ENCODE measurements around the gene RFX2.

RFX2 gene

GRCh38 chr19:6039566-6040225 lies 70.6 kb downstream of the RFX2 start:
- no peak for TF ChIP-seq CTCF (IDR thresholded peaks at IDR 0.05; ENCODE audit: low read length, missing control alignments)
- DNase-seq (ENCODE audit: low read depth) = no peak
- H3K4me3 ChIP-seq (replicated peaks; ENCODE audit: low read depth, low read length) = no peak overlapping the region

DNA sequence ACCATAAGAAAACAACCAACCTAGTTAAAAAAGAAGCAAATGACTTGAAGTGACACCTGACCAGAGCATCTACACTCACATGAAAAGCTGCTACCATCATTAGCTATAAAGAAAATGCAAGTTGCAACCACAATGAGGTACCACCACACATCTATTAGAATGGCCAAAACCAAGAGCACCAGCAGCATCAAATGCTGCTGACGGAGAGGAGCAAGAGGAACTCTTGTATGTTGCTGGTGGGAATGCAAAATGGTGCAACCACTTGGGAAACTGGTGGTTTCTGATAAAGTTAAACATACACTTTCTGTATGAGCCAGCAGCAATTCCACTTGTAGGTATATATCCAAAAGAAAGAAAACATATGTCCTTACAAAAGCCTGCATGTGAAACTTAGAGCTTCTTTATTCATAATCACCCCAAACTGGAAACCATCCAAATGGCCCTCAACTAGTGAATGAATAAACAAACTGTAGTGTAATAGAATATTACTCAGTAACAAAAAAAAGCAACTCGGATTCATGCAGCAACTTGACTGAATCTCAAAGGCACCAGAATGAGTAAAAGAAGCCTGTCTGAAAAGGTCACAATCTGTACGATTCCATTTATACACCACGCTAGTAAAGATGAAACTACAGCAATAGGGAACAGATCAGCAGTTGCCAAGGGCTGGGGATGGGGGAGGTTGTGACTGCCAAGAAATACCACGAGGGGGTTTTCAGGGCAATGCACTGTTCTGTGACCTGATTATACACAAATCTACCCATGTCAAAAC lies 71.5 kb downstream of the RFX2 start:
- no peak for TF ChIP-seq CTCF (IDR thresholded peaks at IDR 0.05; ENCODE audit: low read length, missing control alignments)
- DNase-seq (ENCODE audit: low read depth) = no peak

DNA sequence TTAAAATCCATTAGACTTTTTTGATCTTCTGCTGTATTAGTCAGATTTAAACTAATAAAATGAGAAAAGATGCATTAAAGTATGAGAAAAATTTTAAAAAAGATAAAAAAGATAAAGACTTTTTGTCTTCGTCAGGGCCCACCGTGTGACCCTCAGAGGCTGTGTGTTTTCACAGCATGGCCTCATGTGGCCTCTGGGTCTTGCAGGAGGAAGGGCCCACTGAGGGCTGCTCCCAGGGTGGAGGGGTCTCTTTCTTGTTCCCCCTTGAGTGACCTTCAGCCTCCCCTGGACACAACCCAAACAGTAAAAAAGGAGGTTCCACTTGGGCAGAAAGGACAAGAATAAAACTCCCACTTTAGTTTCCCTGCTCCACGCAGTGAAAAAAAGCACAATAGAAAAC lies 75.3 kb downstream of the RFX2 start:
- no peak for DNase-seq (ENCODE audit: low read depth)
- H3K4me3 ChIP-seq (replicated peaks; ENCODE audit: low read depth, low read length) = no peak overlapping the region
- no peak for TF ChIP-seq CTCF (IDR thresholded peaks at IDR 0.05; ENCODE audit: low read length, missing control alignments)

More for the DNA sequence above, 71.5 kb downstream of the RFX2 start:
- no peak overlapping the region for H3K4me3 ChIP-seq (replicated peaks; ENCODE audit: low read depth, low read length)

DNA sequence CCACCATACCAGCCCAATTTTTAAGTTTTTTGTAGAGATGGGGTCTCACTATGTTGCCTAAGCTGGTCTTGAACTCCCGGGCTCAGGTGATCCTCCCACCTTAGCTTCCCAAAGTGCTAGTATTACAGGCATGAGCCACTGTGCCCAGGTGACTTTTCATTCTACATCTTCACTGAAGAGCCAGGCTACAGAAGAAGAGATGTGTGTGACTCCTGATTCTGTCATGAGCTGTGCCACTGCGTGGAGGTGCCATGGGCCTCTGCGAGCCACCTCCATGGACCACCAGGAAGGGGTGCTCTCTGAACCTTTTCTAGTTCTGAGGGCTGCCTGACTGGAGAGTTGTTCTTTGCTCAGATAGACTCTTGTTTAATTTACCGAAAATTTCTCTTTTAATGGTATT lies 75.8 kb downstream of the RFX2 start:
- TF ChIP-seq CTCF (IDR thresholded peaks at IDR 0.05; ENCODE audit: low read length, missing control alignments) = no peak
- no peak for DNase-seq (ENCODE audit: low read depth)
- no peak overlapping the region for H3K4me3 ChIP-seq (replicated peaks; ENCODE audit: low read depth, low read length)

DNA sequence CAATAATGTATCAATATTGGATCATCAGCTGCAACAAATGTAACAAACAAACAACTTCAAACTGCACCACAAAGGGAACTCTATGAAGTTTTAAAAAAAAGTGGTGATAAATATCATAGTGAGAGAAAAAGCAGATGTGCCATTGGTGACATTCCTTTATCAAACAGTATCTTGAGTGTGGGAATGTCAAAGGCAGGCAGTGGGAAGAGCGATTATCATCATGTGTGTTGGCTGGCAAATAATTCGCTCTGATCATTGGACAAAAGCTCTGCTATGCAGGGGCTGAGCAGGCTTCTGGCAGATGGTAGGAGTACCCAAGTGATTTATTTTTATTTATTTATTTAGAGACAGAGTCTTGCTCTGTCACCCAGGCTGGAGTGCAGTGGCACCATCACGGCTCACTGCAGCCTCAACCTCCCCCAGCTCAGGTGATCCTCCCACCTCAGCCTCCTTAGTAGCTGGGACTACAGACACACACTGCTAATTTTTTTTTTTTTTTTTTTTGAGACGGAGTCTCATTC lies 76.5 kb downstream of the RFX2 start:
- TF ChIP-seq CTCF (IDR thresholded peaks at IDR 0.05; ENCODE audit: low read length, missing control alignments) = no peak
- H3K4me3 ChIP-seq (replicated peaks; ENCODE audit: low read depth, low read length) = no peak overlapping the region
- DNase-seq (ENCODE audit: low read depth) = no peak

DNA sequence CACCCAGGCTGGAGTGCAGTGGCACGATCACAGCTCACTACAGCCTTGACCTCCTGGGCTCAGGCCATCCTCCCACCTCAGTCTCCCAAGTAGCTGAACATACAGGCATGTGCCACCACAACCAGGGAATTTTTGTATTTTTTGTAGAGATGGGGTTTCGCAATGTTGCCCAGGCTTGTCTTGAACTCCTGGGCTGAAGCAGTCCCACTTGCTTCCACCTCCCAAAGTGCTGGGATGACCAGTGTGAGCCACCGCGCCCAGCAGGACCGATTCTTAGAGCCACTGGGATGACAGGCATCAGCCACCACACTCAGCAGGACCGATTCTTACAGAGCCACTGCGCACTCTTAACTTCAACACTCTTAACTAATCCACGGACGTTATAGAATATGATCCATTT lies 77.5 kb downstream of the RFX2 start:
- H3K4me3 ChIP-seq (replicated peaks; ENCODE audit: low read depth, low read length) = no peak overlapping the region
- no peak for DNase-seq (ENCODE audit: low read depth)
- no peak for TF ChIP-seq CTCF (IDR thresholded peaks at IDR 0.05; ENCODE audit: low read length, missing control alignments)
